VCaP (cell line): ENCODE measurements around the gene KRTAP10-5.
"Not testable (repeated sequence)": the region's sequence is repeated elsewhere in the genome, so short reads cannot be mapped to it uniquely, and the experiment has no call there.

Experiments
- H3K27ac ChIP-seq: fragments of 450-650 bp; 2 replicates; pipeline ENCODE4 v1.5.1; 2017
- TF ChIP-seq, protein P1 (sequence below): fragments of 450-650 bp; conservative IDR thresholded peaks from 2 replicates; pipeline ENCODE4 v1.5.1; 2017; ENCODE audit warnings: mild to moderate bottlenecking, moderate library complexity

KRTAP10-5 gene

DNA sequence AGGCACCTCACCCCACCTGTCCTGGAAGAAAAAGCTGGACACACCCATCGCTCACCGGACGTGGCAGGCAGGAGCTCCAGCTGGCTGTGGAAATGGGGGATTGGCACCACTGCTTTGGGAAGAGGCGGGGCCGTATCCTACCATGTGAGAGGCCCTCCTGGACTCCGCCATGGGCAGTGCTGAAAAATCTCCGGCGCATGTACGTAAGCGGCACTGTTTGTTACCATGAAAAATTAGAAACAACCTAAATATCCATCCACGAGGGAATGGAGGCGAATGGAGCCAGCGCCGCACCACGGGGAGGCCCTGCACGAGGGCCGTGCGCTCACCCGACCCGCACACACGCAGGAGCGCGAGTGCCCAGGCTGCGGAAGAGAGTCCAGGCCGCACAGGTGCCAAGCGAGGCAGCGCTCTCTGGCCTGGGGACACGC lies 34.6 kb upstream of the KRTAP10-5 start:
- no peak overlapping the region for H3K27ac ChIP-seq
- TF ChIP-seq, protein P1, sequence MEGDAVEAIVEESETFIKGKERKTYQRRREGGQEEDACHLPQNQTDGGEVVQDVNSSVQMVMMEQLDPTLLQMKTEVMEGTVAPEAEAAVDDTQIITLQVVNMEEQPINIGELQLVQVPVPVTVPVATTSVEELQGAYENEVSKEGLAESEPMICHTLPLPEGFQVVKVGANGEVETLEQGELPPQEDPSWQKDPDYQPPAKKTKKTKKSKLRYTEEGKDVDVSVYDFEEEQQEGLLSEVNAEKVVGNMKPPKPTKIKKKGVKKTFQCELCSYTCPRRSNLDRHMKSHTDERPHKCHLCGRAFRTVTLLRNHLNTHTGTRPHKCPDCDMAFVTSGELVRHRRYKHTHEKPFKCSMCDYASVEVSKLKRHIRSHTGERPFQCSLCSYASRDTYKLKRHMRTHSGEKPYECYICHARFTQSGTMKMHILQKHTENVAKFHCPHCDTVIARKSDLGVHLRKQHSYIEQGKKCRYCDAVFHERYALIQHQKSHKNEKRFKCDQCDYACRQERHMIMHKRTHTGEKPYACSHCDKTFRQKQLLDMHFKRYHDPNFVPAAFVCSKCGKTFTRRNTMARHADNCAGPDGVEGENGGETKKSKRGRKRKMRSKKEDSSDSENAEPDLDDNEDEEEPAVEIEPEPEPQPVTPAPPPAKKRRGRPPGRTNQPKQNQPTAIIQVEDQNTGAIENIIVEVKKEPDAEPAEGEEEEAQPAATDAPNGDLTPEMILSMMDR = no peak

DNA sequence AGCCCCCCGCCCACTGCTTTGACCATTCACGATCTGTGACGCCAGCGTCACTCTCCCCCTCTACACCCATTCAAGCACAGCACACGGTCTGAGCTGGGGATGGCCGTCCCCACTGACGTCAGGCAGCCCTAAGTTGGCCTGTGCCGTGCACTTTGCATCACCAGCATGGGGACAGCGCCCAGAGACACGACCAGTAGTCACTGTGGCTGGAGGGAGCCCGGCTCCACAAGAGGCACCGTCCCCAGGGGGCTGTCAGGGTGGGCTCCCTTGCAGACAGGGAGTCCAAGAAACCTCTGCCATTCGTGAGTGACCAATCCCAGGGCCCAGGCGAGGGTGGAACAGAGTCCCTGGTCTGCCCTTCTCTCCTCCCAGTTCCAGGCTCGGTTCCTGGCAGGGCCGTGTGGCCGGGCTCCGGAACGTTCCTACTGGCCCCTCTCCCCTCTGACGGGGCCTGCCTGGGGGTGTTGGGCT lies 33.8 kb upstream of the KRTAP10-5 start:
- H3K27ac ChIP-seq = no peak overlapping the region
- TF ChIP-seq, protein P1 = no peak

DNA sequence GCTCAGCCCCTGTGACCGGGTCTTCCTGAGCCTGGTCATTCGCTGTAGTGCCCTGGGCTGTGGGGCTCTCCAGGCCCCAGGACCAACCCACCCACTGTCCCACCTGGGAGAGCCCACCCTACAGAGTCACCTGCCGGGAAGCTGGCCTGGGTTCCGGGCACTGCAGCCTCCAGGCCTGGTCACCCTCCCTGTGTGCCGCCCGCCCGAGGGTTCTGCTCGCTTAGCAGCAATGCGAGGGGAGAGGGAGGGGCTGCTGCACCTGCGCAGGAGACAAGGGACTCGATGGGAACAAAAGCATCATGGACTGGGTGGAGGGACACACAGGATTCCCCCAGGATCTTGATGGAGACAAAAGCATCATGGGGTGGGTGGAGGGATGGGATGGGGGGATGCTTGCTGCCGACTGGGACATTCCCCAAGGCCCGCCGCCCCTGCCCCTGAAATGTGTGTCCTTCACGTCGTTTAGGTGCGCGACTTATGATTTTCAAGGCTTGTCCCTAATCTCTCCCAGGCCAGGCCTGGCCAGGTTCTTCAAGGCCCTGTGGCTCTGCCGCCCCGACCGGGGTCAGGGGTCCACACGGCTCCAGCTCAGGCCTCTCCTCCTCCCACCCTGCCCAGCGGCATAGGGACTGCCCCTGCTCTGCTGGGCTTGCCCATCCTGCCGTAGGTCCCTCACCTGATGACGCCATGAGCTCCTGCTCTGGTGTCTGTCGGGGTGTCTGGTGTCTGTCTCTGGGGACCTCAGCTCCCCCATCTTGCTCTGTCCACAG lies 33.2 kb upstream of the KRTAP10-5 start:
- H3K27ac ChIP-seq = no peak overlapping the region
- TF ChIP-seq, protein P1 = no peak

DNA sequence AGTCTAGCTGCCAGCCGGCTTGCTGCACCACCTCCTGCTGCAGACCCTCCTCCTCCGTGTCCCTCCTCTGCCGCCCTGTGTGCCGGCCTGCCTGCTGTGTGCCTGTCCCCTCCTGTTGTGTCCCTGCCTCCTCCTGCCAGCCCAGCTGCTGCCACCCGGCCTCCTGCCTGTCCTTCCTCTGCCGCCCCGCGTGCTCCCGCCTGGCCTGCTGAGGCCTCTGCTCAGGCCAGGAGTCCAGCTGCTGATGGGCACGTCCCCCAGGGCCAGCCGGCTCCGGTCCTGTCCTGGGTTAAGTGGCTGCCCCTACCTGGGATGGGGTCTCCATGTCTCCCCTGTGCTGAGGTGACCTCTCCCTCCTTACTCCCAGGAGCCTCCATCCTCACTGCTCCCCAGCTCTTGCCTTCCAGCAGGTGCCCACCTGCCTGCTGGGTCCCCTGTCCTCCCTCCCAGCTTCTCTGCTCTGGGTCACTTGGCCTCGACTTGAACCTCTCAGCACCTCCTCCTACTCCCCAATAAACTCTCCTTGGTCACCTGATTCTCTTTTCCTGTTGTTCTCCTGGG lies 32.3 kb upstream of the KRTAP10-5 start:
- H3K27ac ChIP-seq = no peak overlapping the region
- TF ChIP-seq, protein P1 = no peak

DNA sequence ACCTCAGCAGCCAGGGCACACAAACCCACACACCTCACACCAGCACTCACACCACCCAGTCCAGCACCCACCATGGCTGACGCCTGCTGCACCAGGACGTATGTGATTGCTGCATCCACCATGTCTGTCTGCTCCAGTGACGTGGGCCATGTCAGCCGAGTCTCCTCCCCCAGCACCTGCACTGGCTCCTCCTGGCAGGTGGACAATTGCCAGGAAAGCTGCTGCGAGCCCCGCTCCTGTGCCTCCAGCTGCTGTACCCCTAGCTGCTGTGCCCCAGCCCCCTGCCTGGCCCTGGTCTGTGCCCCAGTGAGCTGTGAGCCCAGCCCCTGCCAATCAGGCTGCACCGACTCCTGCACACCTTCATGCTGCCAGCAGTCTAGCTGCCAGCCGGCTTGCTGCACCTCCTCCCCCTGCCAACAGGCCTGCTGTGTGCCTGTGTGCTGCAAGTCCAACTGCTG lies 31.7 kb upstream of the KRTAP10-5 start, which contains the start of gene KRTAP10-8:
TSS of gene KRTAP10-8 (plus strand) at position 51 of the 458 bp plus-strand sequence. CDS start at position 73, 22 bp downstream.
- no peak within 1 kb of the TSS for H3K27ac ChIP-seq
- TF ChIP-seq, protein P1 = no peak

DNA sequence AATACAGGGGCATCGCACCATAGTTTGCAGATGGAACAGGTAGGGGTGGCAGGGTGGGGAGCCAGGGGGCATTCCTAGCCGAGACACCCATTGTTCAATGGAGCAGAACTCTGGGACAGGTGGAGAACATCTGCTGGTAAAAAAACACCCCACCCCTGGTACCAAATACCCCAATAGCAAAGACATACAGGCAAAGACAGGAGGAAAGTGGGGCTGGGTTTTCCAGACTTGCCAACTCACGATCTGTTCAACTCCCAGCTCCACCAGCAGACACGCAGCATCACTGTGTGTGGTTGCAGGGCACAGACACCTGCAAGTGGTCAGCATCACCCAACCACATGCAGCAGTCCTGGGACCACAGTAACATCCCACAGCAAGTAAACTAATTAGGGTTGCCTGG lies 31.1 kb upstream of the KRTAP10-5 start:
- TF ChIP-seq, protein P1 = no peak
- H3K27ac ChIP-seq = no peak overlapping the region

DNA sequence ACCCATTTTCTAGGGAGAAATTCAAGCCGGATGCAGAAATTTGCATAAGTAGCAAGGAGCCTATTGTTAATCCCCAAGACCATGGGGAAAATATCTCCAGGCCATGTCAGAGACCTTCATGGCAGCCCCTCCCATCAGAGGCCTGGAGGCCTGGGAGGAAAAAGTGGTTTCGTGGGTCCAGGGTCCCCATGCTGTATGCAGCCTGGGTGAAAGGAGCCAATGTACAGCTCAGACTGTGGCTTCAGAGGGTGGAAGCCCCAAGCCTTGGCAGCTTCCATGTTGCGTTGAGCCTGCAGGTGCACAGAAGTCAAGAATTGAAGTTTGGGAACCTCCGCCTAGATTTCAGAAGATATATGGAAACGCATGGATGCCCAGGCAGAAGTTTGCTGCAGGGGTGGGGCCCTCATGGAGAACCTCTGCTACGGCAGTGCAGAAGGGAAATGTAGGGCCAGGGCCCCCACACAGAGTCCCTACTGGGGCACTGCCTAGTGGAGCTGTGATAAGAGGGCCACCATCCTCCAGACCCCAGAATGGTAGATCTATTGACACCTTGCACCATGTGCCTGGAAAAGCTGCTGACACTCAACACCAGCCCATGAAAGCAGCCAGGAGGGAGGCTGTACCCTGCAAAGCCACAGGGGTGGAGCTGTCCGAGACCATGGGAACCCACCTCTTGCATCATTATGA lies 29.9 kb upstream of the KRTAP10-5 start:
- H3K27ac ChIP-seq = not testable (repeated sequence)
